Erythroblast (primary cell): Measurements from ENCODE around the gene FAF2.

Experiments used
- GATA1 ChIP-seq: IDR thresholded peaks from 2 replicates; pipeline ENCODE4 v1.6.1; 2011; ENCODE audit warnings: low read depth, mild to moderate bottlenecking, control low read depth, low read length, moderate library complexity
- POLR2A ChIP-seq: IDR thresholded peaks from 2 replicates; pipeline ENCODE4 v1.6.1; 2011; ENCODE audit warnings: mild to moderate bottlenecking, low read length

DNA sequence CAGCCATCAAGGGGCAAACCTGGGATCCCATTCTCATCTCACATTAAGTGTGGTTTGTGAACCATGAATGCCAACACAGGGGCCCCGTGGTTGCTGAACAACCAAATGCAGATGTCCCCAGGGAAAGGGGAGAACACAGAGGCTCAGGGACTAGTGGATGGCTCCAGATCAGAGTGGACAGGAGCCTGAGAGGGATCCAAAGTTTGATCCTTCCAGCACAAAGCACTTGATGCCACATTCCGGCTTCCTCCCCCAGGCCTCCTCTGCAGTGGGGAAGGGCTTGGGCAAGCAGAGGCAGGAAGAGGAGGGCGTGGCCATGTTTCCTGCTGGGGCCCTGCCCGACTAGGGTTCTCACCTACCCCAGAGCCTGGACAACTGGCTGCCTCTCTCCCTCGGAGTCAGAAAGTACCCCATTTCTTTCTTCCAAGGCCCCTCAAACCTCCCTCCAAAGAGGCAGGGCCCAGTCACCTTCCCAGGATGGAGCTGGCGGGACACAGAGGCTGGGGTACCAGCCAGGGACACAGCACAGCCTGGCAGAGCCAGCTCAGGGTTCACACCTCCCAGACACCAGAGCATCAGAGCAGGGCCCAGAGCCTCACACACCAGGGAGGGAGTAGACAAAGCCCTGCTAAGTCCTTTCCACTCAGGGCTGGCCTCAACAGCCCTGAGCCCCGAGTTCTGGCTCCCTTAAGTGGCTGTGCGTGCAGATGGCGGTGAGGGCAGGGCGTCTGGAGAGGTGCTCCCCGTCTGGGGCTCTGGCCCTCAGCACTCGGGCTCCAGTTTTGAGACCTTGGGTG, 93.4 kb downstream of the FAF2 start:
- TF ChIP-seq POLR2A (no peak), GATA1 (no peak)
